ENCODE results near the gene TARBP1.

Gene TARBP1

GRCh38 chr1:234484991-234485739, 6.2 kb upstream of the TARBP1 start:
- DNase-seq (ENCODE audit: low read depth) = no peak

GRCh38 chr1:234484218-234484617, 5.2 kb upstream of the TARBP1 start:
- DNase-seq (ENCODE audit: low read depth) = no peak

DNA sequence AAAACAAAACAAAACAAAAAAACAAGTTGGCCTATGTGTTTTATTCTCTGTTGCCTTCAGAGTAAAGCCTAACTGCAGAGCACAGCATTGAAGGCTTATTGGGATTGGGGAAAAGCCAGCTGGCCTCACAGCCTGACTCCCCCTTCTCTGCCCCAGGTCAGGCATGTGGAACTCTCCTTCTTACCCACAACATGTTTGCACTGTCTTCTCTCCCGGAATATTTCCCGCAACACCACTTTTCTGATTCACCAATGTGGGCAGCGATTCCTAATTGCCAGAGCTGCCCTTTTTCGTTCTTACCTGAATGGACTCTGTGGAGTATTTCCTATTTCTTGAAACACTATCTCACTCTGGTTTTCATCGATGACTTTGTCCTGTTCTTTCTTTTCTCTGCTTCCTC, 2.8 kb upstream of the TARBP1 start:
- DNase-seq (ENCODE audit: low read depth) = no peak

- no peak for DNase-seq (ENCODE audit: low read depth)
Measured at GRCh38 chr1:234479866-234480265, 887 bp upstream of the TARBP1 start.

DNA sequence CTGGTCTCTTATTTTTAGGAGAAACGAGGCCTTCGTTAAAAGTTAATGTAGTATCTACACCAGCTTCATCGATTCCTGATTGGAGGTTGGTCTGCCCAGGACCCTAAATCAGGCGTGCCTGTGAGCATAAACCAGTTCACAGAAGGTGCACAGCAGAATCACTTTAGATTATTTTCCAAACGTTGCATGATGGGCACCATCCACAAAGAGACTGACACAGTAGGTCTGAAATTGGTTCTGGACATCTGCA, 256 bp upstream of the TARBP1 start:
- DNase-seq (ENCODE audit: low read depth) = no peak

DNA sequence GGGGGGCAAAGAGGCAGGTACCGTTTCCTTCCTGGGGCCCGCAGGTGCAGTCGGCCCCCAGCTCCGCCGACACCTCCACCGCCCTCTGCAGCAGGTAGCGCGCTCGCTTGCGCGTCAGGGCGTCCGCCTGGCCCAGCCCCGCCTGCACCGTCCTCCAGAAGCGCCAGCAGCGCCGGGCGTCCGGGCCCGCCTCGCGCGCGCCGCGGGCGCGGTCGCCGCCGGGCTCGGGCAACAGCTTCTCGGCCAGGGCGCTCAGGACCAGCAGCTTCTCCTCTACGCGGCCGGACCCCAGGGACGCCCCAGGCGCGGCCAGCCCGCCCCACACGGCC, 863 bp downstream of the TARBP1 start:
- peak; percentile 47 for DNase-seq (ENCODE audit: low read depth)

GRCh38 chr1:234477386-234478151, 1.4 kb downstream of the TARBP1 start:
- no peak for DNase-seq (ENCODE audit: low read depth)

DNA sequence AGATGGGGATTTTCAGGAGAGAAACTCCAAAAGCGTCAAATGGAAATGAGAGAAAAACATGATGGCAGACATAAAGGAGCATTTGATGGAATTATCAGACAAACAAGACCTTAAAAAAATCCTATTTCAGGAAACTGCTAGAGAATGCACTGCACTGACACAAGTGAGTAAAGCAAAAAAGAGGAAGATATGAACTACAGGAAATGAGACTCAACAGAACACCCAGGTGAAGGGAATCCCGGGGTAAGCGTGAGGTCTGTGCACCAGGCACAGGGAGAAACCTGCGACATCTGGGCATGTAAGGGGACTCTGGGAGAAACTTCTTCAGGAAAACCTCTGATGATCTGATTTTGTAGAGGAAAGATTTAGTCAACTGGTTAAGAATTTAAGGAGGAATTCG, 2.8 kb downstream of the TARBP1 start:
- no peak for DNase-seq (ENCODE audit: low read depth)

DNA sequence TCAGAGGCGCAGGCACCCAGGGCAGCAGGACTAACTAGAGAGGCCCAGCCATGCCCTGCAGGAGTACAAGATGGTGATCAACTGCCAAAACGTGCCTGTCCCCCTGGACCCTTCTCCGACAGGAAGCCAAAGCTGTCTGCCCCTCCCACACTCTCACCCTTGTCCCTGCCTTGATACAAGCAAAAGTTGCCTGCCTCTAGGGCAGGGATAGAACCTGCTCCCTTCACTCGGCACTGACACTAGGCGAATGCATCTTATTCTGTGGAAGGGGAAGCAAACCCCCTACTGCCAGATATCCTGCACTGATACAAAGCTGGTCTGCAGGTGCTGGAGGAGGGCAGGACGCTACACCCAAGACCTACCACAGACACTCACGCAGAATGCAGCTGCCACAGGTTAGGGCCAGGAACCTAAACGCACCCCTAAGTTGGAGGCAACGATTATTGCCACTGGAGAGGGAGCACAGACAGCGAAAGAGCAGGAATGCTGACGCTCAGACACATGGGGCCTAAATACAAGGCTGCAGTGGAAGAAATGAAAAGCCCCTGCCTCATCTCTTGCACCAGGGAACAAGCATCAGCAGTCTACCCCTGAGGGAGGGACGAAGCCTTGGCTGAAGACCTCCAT, 3.7 kb downstream of the TARBP1 start:
- no peak for DNase-seq (ENCODE audit: low read depth)

DNA sequence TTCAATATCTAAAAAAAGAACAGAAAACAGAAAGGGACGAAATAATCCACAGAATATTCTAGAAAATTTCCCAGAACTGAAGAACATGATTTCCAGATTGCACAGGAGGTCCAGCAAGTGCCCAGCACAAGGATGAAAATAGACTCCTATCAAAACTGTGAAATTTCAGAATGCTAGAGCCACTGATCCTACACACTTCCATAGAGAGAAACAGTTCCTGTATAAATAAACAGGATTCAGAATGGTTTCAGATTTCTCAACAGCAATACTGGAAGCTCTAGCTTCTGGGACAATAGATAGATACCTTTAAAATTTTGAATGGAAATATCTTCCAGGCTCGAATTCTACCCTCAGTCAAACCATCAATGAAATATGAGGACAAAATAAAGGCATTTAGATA, 4.6 kb downstream of the TARBP1 start:
- no peak for DNase-seq (ENCODE audit: low read depth)

GRCh38 chr1:234473118-234473517, 5.9 kb downstream of the TARBP1 start:
- DNase-seq (ENCODE audit: low read depth) = no peak

DNA sequence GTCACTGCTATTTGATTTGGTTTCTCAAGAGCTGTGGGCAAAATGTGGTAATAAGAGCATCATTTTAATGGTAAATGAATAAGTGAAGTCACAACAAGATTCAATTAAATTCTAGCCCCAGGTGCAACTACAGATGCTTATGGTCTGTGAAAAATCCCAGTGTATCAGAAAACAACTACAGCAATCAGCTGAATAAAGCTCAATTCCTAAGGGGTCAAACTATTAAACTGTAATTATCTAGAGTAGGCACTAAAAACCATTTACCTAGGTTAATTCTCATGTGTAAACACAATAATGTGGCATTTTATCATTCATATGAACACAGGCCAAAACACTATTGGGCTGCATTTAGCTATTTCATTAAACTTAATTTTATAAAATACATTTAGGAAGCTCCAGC, 9.6 kb downstream of the TARBP1 start:
- no peak for DNase-seq (ENCODE audit: low read depth)

- DNase-seq (ENCODE audit: low read depth) = no peak
Measured at GRCh38 chr1:234468580-234468979, 10.4 kb downstream of the TARBP1 start.

GRCh38 chr1:234467821-234468220, 11.2 kb downstream of the TARBP1 start:
- no peak for DNase-seq (ENCODE audit: low read depth)

GRCh38 chr1:234466945-234467344, 12.0 kb downstream of the TARBP1 start:
- DNase-seq (ENCODE audit: low read depth) = no peak

DNA sequence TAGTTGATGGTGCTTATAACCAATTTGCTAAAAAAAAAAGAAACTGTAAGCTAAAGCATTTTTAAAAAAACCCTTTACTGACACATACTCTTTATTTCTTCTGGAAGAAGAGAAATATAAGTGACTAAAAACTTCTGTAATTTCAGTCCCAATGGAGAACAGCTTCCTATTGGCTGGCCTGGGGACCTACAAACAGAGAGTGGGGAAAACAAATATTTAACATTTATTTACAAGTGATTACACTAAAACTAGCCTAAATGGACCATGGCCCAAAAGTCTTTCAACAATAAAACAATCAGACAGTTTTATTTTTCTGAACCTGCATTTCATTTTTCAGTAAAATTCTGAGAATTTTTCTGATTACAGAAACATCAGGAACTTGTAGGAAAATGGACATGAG, 15.2 kb downstream of the TARBP1 start:
- no peak for DNase-seq (ENCODE audit: low read depth)

DNA sequence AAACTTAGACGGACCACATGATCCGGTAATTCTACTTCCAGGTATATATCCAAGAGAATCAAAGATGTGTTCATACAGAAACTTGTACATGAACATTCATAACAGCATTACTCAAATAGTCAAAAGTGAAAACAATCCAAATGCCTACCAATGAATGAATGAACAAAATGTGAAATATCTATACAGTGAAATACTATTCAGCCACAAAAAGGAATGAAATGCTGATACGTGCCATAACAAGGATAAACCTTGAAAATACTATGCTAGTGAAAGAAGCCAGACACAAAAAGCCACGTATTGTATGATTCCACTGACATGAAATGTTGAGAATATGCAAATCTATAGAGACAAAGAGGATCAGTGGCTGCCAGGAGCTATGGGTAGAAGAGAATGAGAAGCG, 18.3 kb downstream of the TARBP1 start:
- DNase-seq (ENCODE audit: low read depth) = no peak

- no peak for DNase-seq (ENCODE audit: low read depth)
Measured at GRCh38 chr1:234458352-234459017, 20.5 kb downstream of the TARBP1 start.

DNA sequence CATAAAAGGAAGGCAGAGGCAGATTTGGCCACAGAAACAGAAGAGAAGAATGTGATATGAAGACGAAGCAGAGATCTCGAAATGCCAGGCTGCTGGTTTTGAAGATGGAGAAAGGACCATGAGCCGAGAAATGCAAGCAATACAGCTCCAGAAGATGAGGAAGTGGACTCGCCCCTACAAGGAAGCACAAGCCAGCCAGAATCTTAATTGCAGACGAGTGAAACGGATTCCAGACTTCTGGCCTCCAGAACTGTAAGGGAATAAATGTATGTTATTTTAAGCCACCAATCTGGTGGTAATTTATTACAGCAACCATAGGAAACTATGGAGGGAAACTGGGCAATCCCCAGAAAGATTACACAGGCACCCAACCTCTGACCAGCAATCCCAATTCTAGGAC, 24.1 kb downstream of the TARBP1 start:
- no peak for DNase-seq (ENCODE audit: low read depth)

DNA sequence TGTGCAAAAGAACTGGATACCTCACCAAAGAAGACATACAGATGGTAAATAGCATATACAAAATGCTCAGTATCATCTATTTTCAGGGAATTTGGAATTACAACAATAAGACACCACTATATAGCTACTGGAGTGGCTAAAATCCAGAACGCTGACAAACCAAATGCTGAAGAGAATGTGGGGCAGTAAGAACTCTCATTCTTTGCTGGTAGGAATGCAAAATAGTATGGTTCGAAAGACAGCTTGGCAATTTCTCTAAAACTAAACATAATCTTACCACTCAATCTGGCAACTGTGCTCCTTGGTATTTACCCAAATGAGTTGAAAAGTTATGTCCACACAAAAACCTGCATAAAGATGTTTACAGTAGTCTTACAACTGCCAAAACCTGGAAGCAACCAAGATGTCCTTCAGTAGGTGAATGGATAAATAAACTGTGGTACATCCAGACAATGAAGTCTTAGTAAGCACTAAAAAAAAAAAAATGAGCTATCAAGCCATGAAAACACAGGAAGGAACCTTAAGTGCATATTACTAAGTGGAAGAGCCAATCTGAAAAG, 26.5 kb downstream of the TARBP1 start:
- DNase-seq (ENCODE audit: low read depth) = no peak

DNA sequence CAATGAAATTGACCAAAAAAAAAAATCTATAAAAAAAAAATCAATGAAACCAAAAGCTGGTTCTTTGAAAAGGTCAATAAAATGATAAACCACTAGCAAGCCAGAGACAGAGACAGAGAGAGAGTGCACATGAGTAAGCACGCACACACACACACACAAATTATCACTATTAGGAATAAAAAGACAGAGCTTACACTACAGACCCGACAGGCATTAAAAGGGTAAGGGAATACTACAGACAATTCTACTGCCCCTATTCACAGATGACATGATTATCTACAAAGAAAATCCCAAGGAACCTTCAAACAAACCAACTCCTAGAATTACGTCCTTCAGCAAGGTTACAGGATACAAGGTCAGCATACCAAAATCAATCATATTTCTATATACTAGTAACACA, 38.6 kb downstream of the TARBP1 start:
- no peak for DNase-seq (ENCODE audit: low read depth)

DNA sequence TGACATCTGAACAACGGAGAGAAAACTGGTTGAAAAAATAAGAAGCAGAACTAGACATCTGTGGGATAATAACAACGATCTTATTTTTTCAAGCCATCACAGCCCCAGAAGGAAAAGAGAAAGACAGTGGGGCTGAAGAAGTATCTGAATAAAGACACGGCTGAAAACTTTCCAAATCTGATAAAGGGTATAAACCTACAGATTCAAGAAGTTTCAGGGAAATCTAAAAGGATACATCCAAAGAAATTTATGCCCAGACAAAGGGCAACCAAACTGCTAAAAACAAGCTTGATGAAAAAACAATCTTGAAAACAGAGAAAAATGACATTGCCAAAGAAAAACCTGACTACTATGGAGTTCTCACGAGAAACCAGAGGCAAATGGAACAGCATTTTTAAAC, 40.4 kb downstream of the TARBP1 start:
- DNase-seq (ENCODE audit: low read depth) = no peak
